Raji (cell line): Measurements from ENCODE around the gene FOXA2.

Source experiments
- POLR2A ChIP-seq: IDR thresholded peaks from 2 replicates; pipeline ENCODE4 v1.6.1; 2011; ENCODE audit warnings: low read depth, low read length, control low read depth; ENCODE audit not compliant: insufficient read depth

Gene FOXA2

DNA sequence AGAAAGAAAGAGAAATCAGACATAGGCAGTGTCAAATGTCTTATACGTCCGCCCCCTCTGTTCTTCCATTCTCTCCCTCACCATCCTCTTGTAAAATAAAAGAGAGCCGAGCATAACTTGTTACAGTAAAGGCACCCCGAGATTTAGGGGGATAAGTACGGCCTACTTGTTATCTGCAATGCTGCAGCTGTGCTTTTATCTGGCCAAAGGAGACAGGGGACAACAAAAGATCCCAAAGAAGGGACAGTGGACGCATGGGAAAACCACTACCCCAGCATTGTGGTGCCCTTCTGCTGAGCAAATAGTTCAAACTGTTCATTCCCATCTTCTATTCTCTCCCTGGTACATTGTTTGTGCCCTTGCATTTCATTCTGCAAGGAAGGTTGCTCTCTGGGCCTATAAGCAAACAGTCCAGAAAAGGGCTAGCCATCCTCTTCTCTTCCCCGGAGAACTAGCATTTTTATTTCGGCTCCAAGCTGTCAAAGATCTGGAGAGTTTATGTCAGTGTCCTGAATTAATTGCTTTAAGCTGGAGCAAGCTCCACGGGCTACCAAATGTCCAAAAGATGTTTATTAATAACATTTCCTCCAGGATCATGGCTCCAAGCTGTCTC is 22.3 kb downstream of the FOXA2 start:
- no peak for TF ChIP-seq POLR2A

DNA sequence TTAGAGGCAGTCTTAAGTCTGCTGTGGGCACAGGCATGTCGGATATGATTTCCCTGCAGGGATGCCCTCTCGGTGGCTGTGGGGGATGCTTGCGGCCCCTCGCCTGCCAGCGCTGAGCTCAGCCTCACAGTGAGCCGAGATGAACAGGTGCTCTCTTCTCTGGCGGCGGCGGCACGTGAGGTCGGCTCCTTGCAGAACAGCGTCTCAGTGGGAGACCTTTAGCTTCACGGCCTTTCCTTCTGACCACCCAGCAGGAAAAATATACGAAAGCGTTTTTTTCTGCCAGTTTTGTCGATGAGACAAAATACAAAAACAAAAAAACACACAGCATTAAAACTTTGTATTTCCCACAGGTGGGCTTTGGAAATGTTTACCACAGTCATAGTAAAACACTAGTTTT is 23.6 kb downstream of the FOXA2 start:
- no peak for TF ChIP-seq POLR2A

DNA sequence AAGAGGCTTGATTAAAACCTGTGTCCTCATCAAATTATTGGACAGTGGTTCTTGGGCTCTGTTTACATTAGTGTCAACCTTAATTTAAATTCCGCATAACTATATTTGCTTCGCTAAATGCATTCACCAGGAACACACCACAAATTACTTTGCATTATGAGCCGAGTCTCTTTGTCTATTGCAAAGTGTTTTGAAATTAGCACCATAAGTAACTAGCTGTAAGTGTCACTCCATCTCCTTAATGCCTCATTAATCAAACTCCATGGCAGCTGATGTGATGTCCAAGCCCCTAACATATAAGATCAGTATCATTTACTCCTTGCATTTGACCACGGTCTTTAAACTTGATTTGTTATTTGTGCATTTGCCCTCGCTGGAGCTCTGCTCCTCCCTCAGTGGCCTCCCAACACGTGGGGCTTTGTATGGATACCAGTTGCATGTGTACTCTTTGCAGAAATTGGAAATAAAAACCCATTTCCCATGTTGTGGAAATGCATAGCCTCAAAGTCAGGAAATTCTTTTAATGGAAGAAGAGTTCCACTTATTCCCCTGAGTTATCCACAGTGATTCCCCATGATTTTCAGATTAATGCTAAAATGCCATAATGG is 24.6 kb downstream of the FOXA2 start:
- TF ChIP-seq POLR2A, result no peak

DNA sequence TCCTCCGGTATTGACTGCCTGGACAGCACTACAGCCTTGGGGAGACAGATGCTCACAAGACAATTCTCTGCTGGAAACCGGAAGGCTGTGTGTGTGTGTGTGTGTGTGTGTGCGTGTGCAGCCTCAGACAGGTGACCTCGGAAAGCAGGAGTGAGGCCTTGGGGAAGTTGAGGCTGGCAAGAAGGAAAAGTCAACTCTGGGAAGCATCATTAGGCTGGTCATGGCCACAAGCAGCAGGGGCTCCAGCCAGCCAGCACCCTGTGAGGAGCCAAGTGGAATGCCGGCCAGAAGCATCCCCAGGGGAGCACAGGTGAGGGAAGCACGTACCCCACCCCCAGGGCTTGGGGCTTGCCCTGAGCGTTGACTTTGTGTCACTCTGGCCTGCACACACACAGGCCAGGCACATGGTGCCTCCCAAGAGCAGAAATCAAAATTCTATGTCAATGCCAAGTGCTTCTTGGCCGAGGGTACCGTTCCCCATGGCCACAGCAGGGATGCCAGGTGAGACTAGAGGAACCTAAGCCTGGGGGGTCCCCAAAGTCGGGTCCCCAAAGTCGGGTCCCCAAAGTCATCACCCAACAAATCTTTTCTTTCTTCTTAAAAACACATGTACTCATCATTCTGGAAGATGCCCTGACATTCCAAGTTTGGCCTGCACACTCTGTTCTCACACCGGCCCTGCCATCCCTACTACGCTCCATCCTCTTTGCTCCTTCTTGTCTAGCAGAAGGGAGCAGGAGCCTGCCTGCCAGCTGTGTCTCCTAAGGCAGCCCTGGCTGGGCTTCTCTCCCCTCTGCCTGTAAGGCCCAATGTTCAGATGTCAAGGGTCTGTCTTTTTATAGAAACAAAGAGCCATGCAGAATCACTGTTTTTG is 26.7 kb downstream of the FOXA2 start:
- no peak for TF ChIP-seq POLR2A

DNA sequence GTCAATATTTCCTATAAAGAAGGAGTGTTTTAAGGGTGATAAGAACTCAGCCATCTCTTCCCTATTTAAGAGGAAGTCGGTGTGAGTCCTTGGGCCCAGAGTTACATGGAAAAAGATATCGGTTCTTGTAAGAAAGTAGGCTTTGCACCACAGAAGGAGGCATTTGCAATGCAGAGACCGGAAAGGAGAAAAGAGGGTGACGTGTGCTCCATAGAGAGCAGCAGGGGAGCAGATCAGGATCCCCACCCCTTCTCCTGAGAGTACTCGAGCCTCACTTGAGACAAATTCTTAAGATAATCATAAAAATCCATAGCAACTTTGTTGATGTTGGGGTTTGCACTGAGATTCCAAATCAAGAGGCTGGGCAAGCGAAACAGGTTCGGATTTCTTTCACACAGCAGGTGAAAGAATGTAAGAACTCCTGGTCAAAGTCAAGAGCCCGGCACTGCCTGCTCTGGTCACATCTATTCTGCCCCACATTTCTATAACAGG is 27.8 kb downstream of the FOXA2 start:
- no peak for TF ChIP-seq POLR2A

DNA sequence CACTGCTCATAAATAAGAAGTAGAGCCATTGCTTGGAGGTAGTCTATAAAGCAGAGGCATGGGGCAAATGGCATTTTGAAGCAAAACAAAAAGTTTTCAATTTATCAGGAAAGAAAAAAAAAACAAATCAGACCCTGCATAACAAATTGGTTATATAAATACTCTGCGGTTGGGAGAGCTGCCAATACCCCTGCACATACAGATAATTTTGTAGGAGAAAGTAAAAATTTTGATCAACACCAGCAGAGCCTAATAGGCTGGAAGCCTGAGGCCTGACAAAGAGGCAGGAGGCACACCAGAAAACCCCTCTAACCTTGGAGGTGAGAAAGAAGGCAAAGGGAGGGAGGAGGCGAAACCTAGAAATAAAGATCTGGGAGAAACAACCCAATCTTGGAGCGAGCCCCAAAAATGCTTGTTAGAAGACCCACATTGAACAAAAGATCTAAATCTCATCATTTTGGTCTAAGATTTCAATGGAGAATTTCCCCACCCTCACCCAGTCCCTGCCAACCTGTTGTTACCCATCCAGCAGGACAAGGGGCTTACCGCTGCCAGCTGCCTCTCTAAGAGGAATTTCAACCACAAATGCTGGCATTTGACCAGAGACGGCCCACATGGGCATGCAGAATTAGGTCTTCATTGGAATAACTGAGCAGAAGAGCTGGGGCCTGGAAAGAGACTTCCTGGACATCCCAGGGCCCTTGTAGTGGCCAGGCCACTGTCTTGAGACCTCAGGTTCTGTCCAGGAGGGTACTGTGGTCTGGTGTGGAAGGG is 28.4 kb downstream of the FOXA2 start:
- TF ChIP-seq POLR2A, result no peak

DNA sequence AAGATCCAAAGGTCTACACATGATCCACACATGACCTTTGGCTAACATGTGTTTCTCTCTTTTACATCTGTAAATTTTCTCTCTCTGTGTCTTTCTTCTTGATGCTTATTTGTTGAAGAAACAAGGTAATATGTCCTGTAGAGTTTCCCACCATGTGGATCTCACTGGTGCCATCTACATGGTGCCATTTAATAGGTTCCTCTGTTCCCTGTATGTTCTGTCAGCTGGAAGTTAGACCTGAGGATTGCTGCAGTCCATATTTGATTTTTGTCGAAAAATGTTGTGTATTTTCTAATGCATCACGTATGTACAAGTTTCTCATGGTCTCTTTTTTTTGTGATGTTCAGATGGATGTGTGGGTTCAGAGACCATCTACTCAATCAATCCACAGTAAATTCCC is 30.0 kb downstream of the FOXA2 start:
- TF ChIP-seq POLR2A, result no peak

DNA sequence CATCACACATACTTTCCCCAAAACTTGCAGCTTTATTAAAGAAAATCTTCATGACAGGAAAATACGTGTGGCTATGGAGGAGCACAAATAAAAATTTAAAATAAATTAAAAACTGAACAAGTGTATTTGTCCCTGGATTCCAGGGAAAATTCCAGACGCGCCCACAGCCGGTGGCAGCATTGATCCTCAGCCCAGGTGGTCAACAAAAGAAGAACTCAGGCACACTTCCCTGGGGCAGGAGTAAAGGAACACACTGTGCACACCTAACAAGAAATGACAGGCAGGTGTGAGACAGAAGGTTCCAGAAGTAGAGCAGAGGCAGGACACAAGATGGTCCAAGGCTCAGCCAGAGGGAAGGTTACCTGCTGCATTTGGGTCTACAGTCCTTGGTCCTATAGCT is 36.3 kb downstream of the FOXA2 start:
- no peak for TF ChIP-seq POLR2A

DNA sequence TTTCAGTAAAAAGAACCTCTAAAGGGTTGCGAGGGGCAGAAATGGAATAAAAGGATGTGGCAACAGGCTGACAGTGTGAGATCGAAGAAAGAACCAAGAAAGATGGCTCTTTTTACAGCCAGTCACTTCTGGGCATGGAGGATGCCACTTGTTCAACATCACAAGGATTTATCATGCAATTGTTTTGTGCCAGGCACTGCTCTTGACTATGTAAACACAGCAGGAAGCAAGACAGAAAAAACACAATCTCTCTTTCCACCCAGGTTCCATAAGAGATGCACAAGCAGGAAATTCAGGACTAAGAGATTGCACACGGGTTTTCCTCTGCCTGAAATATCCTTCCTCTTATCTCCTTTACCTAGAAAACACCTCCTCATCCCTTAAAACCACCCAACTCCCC is 38.0 kb downstream of the FOXA2 start:
- TF ChIP-seq POLR2A, result no peak

DNA sequence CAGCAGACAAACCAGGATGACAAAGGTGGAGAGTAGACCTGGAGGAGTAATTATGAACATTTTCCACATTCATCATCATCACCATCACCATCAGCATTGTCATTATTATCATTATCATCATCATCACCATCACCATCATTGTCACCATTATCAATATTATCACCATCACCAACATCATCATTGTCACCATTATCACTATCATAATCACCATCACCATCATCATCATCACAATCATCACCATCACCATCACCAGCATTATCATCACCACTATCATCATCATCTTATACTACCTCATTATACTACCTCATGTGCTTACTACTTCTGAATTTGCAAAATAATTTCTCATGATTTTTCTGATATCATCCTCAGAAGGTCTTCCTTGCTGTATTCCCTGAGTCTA is 39.3 kb downstream of the FOXA2 start:
- TF ChIP-seq POLR2A, result no peak

DNA sequence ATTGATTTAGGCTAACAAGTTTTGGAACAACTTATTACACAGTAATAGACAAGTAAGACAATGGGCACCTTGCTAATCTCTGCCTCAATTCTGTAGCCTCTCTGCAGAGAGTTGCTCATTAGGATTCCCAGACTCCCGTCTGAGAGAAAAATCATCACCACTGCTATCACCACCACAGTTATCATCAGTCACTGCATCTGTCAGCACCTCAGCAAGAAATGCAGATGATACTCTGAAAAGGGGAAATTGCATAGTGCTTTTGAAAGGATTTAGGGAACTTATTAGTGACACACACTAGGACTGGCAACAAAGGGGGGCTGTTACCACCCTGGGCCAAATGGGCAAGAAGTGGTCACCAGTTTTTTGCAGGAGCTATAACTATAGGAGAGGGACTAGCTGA is 39.9 kb downstream of the FOXA2 start:
- no peak for TF ChIP-seq POLR2A

DNA sequence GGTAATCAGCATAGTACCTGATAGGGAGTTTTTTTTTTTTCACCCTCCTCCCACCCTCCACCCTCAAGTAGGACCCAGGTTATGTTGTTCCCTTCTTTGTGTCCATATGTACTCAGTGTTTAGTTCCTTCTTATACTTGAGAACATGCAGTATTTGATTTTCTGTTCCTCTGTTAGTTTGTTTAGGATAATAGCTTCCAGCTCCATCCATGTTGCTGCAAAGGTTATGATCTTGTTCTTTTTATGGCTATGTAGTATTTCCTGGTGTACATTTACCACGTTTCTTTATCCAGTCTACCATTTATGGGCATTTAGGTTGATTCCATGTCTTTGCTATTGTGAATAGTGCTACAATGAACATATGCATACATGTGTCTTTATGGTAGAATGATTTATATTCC is 41.9 kb downstream of the FOXA2 start:
- TF ChIP-seq POLR2A, result no peak

DNA sequence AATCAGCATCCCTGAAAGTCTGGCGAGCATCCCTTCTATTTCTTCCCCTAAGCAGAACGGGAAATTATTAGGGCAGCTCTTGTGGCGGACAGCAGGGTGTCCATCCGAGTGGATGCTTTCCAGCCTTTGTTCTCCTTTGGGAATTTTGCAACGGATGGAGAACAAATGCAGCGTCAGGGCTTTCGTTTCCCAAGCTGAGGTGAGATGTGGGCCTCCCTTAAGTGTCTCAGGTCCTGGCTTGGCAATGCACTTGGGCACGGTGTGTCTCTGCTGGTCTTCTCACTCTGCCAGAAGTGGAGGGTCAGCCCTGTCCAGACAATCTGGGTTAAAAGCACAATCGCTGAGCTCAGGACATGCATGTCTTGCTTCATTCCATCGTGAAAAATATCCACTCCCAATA is 43.5 kb downstream of the FOXA2 start:
- TF ChIP-seq POLR2A, result no peak

DNA sequence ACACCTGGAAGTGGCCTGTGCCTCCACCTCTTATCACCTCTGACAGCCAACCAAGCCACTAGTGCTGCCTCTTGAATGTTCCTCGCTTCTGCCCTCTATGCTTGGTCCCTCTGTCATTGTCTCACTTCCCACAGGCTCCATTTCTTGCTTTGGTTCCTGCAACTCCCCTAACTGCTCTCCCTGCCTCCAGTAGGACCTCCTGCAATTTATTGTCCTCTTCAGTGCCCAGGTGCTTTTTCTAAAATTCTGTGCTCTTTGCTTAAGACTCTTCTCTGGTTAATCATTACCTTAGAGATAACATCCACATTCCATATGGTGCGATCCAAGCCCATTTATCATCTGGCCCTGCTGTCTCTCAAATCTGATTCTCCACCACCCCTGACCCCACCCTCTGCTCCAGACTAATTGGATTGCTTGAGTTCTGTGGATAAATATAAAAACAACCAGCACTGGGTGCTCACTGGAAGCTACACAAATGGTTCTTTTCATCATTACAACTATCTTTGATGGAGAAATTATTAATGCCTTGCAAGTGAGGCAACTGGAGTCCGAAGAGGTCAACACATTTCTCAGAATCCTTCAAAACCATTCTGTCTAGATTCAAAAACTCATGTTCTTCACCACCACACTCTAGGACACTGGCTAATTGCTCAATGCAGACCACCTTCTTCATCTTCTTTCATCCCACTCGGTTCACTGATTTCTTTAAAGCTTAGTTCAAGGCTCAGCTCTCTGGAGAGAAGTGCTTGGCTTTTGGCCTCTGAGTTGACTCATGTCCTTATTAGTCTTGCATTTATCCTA is 47.2 kb downstream of the FOXA2 start:
- TF ChIP-seq POLR2A, result no peak

DNA sequence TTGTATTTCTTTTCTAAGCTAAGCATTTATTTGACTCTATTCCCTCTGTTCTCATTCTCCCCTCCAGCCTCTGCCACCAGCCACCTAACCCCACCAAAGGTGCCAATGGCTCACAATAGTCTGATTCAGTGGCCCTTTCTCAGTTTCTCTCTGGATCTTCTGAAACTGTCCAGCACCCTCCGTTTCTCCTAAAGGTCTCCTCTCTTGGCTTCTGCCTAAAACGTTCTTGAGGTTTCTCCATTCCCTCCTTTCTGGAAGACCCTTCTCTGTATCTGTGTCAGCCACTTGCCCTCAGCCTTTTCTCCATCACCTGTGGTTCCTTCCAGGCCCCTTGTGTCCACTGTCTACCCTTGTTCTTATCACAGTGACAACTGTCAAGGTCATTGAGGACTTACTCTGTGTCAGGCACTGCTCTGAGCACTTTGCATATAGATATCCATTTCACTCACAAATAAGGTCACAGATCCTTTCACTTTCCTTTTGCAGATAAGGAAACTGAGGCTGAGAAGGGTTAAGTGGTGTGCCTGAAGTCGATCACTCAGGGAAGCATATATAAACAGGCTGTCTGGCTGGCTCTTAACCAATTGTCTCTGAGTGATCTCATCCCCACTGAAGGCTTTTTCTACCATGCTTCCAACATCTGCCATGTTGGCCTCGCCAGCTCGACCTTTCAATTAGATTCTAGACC is 48.1 kb downstream of the FOXA2 start:
- TF ChIP-seq POLR2A, result no peak

DNA sequence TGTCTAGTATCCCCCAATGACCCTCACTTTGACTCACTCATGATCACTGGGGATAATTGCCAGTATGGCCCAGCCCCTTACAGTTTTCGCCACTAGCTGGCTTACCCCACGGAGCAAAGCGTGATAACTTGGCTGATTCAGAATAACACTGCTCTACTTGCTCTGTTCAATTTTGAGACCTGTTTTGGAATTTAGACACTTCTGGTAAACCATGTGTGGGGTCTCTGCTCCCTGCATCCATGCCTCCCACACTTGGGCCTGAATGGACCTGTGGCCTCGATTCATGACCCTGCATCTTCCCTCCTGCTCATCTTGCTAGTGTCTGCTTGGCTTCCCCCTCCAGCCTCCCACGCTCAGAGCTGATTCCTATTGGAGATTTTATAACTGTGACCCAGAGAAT is 48.9 kb downstream of the FOXA2 start:
- TF ChIP-seq POLR2A, result no peak
